Stimulated activated CD8-positive, alpha-beta memory T cell treated with anti-CD3 and anti-CD28 coated beads, Interleukin-4, amount 100 ng/mL, for 1 hour (primary cell): ENCODE data around the gene PTPRG.

Source experiments
- DNase-seq, 2 donors: peaks; one replicate each; pipeline ENCODE4 v3.0.0-alpha.2; 2020; ENCODE audit warnings: low read depth in 2 of 2, low spot score in 1 of 2

PTPRG gene

GRCh38 chr3:62203152-62203551 lies 641.8 kb downstream of the PTPRG start:
- DNase-seq, result no peak

GRCh38 chr3:62203561-62203960 lies 642.2 kb downstream of the PTPRG start:
- DNase-seq, result no peak

- no peak for DNase-seq
Measured at GRCh38 chr3:62207197-62207596, 645.8 kb downstream of the PTPRG start.

- DNase-seq, result no peak
Measured at GRCh38 chr3:62208385-62208784, 647.0 kb downstream of the PTPRG start.

- DNase-seq, result no peak
Measured at GRCh38 chr3:62209101-62209500, 647.7 kb downstream of the PTPRG start.

- no peak for DNase-seq
Measured at GRCh38 chr3:62210011-62210410, 648.6 kb downstream of the PTPRG start.

GRCh38 chr3:62211675-62212429 lies 650.5 kb downstream of the PTPRG start:
- no peak for DNase-seq

- DNase-seq, result no peak
Measured at GRCh38 chr3:62214850-62215249, 653.5 kb downstream of the PTPRG start.

- DNase-seq, result no peak
Measured at GRCh38 chr3:62220616-62221015, 659.2 kb downstream of the PTPRG start.

GRCh38 chr3:62225051-62225450 lies 663.7 kb downstream of the PTPRG start:
- DNase-seq, result no peak

GRCh38 chr3:62226601-62227339 lies 665.4 kb downstream of the PTPRG start:
- DNase-seq, result no peak

GRCh38 chr3:62228467-62228866 lies 667.1 kb downstream of the PTPRG start:
- DNase-seq, result no peak

- DNase-seq, result no peak
Measured at GRCh38 chr3:62229211-62229610, 667.8 kb downstream of the PTPRG start.

- DNase-seq, result no peak
Measured at GRCh38 chr3:62229908-62230307, 668.5 kb downstream of the PTPRG start.

- DNase-seq, result no peak
Measured at GRCh38 chr3:62233065-62233464, 671.7 kb downstream of the PTPRG start.

GRCh38 chr3:62236016-62236415 lies 674.6 kb downstream of the PTPRG start:
- DNase-seq, result no peak

GRCh38 chr3:62237286-62237948 lies 676.0 kb downstream of the PTPRG start:
- no peak for DNase-seq

GRCh38 chr3:62238003-62238402 lies 676.6 kb downstream of the PTPRG start:
- DNase-seq, result no peak

GRCh38 chr3:62238431-62238830 lies 677.1 kb downstream of the PTPRG start:
- no peak for DNase-seq

- DNase-seq, result no peak
Measured at GRCh38 chr3:62241279-62241678, 679.9 kb downstream of the PTPRG start.

GRCh38 chr3:62242831-62243509 lies 681.6 kb downstream of the PTPRG start:
- no peak for DNase-seq

GRCh38 chr3:62246094-62246493 lies 684.7 kb downstream of the PTPRG start:
- DNase-seq, result no peak
